RWPE2 (cell line): ENCODE measurements around the gene COPS2.

ENCODE experiments used
- ATAC-seq: fragments of 200-7000 bp; cut with Tn5 transposase; 3 replicates; pipeline ENCODE4 v1.9.1; 2021; ENCODE audit warnings: low read depth
- DNase-seq: peaks from one replicate; pipeline ENCODE4 v3.0.0-alpha.2; 2020; ENCODE audit warnings: low spot score
- H3K27ac ChIP-seq: fragments of 450-650 bp; 2 replicates; pipeline ENCODE4 v1.5.1; 2017; ENCODE audit warnings: mild to moderate bottlenecking; ENCODE audit not compliant: poor library complexity, severe bottlenecking
- H3K27me3 ChIP-seq: fragments of 250-450 bp; sonication (Bioruptor Pico); 2 replicates; pipeline ENCODE4 v1.5.1; 2021; ENCODE audit warnings: mild to moderate bottlenecking, moderate library complexity; ENCODE audit not compliant: insufficient read depth, poor library complexity, severe bottlenecking
- H3K36me3 ChIP-seq: fragments of 250-450 bp; sonication (Bioruptor Pico); 2 replicates; pipeline ENCODE4 v1.5.1; 2020; ENCODE audit warnings: low read depth, mild to moderate bottlenecking, moderate library complexity
- H3K4me1 ChIP-seq: fragments of 250-450 bp; sonication (Bioruptor Pico); 2 replicates; pipeline ENCODE4 v1.5.1; 2021; ENCODE audit warnings: mild to moderate bottlenecking, moderate library complexity; ENCODE audit not compliant: insufficient read depth, poor library complexity, severe bottlenecking
- H3K4me3 ChIP-seq: fragments of 250-450 bp; sonication (Bioruptor Pico); 2 replicates; pipeline ENCODE4 v1.5.1; 2021; ENCODE audit warnings: mild to moderate bottlenecking, moderate library complexity; ENCODE audit not compliant: severe bottlenecking
- H3K9me3 ChIP-seq: fragments of 250-450 bp; sonication (Bioruptor Pico); 2 replicates; pipeline ENCODE4 v1.5.1; 2021; ENCODE audit warnings: mild to moderate bottlenecking, moderate library complexity; ENCODE audit not compliant: severe bottlenecking
- TF ChIP-seq, protein P1 (sequence below): fragments of 450-650 bp; IDR thresholded peaks from one replicate; pipeline ENCODE4 v1.5.1; 2017; ENCODE audit warnings: mild to moderate bottlenecking, moderate library complexity; ENCODE audit not compliant: poor library complexity, severe bottlenecking

Gene COPS2

DNA sequence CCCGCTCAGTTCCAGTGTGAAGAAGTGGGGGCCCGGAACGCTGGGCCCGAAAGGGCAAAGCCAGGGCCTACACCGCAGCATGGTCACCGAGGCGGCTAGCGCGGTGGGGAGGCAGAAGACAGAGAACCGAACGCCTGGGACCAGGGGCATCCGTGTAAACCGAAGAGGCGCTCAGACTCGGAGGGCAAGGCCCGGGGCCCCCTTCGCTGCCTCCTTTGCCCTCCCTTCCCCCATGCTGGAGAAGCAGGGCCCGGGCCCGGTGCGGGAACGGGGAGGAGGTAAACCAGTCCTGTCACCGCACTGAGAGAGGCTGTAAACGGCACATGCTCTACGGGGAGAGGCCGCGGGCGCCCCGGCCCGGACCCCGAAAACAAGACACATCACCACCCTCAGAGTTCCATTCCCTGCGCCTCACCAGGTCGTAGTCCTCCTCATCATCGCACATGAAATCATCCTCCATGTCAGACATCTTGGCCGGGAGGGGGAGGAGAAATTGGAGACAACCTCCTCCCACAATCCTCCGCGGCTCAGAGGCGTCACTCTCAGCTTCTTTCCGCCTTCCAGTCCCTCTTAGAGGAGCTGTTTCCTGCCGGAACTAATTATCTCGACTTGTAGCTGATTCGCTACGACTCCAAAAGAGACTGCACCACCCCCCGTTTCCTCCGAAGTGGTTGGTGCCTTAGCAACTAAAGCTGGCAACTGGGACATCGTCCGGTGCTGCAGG lies at the start of gene COPS2:
COPS2 (minus strand) TSS at position 490 of the 724 bp plus-strand sequence; CDS start at position 469, 21 bp downstream.
- ATAC-seq (peak; percentile 95), DNase-seq (peak; percentile 96)
- H3K27me3 ChIP-seq = no peaks in the 10 kb centered on the region
- peaks cover 13% of the 10 kb centered on the region for H3K36me3 ChIP-seq
- TF ChIP-seq, protein P1, sequence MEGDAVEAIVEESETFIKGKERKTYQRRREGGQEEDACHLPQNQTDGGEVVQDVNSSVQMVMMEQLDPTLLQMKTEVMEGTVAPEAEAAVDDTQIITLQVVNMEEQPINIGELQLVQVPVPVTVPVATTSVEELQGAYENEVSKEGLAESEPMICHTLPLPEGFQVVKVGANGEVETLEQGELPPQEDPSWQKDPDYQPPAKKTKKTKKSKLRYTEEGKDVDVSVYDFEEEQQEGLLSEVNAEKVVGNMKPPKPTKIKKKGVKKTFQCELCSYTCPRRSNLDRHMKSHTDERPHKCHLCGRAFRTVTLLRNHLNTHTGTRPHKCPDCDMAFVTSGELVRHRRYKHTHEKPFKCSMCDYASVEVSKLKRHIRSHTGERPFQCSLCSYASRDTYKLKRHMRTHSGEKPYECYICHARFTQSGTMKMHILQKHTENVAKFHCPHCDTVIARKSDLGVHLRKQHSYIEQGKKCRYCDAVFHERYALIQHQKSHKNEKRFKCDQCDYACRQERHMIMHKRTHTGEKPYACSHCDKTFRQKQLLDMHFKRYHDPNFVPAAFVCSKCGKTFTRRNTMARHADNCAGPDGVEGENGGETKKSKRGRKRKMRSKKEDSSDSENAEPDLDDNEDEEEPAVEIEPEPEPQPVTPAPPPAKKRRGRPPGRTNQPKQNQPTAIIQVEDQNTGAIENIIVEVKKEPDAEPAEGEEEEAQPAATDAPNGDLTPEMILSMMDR = no peak
- peak within 1 kb of the TSS; percentile 84 for H3K4me3 ChIP-seq
- peaks cover 34% of the 10 kb centered on the region for H3K4me1 ChIP-seq
- peak within 1 kb of the TSS; percentile 50 for H3K27ac ChIP-seq
- no peaks in the 10 kb centered on the region for H3K9me3 ChIP-seq

DNA sequence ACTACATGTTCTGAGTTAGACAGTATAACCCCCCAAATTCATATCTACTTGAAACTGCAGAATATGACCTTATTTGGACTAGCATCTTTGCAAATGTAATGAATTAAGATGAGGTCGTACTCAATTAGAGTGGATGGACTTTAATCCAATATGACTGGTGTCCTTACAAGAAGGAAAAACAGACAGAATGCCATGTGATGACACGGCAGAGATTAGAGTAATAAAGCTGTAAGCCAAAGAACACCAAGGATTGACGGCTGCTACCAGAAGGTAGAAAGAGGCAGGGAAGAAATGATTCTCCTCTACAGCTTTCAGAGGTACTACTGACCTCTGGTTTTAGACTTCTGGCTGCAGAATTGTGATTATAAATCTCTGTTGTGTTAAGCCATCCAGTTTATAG lies 44.9 kb upstream of the COPS2 start:
- no peak for ATAC-seq
- no peaks in the 10 kb centered on the region for H3K4me1 ChIP-seq

GRCh38 chr15:49199666-49200065 lies 44.3 kb upstream of the COPS2 start:
- Histone ChIP-seq H3K4me1 (no peaks in the 10 kb centered on the region), H3K4me3 (no peak overlapping the region), H3K9me3 (no peaks in the 10 kb centered on the region), H3K27ac (no peak overlapping the region), H3K27me3 (no peaks in the 10 kb centered on the region), H3K36me3 (peaks cover 31% of the 10 kb centered on the region)
- DNase-seq (no peak), ATAC-seq (no peak)
- TF ChIP-seq, protein P1 = no peak

More for the DNA sequence above, 44.9 kb upstream of the COPS2 start:
- Histone ChIP-seq H3K27me3 (no peaks in the 10 kb centered on the region), H3K4me3 (no peak overlapping the region), H3K9me3 (no peaks in the 10 kb centered on the region), H3K27ac (no peak overlapping the region), H3K36me3 (peaks cover 36% of the 10 kb centered on the region)
- no peak for DNase-seq
- TF ChIP-seq, protein P1 = no peak

GRCh38 chr15:49196856-49197255 lies 41.5 kb upstream of the COPS2 start:
- ATAC-seq (no peak), DNase-seq (no peak)
- no peak overlapping the region for H3K27ac ChIP-seq
- peaks cover 10% of the 10 kb centered on the region; the same call in 1 of the 2 replicates for H3K36me3 ChIP-seq
- H3K9me3 ChIP-seq = no peaks in the 10 kb centered on the region
- H3K4me3 ChIP-seq = no peak overlapping the region
- TF ChIP-seq, protein P1 = no peak
- H3K4me1 ChIP-seq = no peaks in the 10 kb centered on the region
- H3K27me3 ChIP-seq = no peaks in the 10 kb centered on the region

- no peak for DNase-seq
- no peaks in the 10 kb centered on the region for H3K27me3 ChIP-seq
- ATAC-seq = no peak
- TF ChIP-seq, protein P1 = no peak
- no peak overlapping the region for H3K27ac ChIP-seq
- peaks cover 1% of the 10 kb centered on the region for H3K9me3 ChIP-seq
- no peak overlapping the region for H3K4me3 ChIP-seq
- H3K36me3 ChIP-seq = no peaks in the 10 kb centered on the region
- no peaks in the 10 kb centered on the region for H3K4me1 ChIP-seq
These were observed 36.5 kb upstream of the COPS2 start for GRCh38 chr15:49191892-49192291.
